ENCODE data around the gene SLC39A8.

DNA sequence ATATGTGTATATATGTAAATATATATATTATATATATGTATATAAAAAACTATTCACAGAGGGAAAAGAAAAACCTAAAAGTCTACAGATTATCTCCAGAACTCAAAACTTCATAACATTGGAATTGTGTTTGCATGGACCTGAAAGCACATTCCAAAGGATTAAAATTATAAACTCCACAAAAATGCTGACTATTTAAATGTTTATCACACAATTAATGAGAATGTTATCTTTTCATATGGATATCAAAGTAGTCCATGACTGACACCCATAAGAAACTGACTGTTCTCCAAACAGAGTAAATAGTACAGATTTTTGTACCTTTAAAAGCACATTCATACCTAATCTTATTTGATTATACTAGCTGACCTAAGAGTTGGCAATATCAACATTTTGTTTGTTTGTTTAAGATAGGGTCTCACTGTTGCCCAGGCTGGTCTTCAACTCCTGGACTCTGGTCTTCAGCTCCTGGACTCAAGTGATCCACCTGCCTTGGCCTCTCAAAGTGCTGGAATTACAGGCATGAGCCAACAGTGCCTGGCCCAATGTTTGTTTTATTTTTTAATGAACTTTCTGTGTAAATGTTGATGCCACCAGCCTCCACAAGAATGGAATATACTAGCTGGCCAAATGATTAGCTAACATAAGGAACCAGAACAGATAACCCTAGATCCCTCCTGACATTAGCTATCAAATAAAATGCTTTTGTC lies 50.0 kb downstream of the SLC39A8 start:
- TF ChIP-seq, protein P1, sequence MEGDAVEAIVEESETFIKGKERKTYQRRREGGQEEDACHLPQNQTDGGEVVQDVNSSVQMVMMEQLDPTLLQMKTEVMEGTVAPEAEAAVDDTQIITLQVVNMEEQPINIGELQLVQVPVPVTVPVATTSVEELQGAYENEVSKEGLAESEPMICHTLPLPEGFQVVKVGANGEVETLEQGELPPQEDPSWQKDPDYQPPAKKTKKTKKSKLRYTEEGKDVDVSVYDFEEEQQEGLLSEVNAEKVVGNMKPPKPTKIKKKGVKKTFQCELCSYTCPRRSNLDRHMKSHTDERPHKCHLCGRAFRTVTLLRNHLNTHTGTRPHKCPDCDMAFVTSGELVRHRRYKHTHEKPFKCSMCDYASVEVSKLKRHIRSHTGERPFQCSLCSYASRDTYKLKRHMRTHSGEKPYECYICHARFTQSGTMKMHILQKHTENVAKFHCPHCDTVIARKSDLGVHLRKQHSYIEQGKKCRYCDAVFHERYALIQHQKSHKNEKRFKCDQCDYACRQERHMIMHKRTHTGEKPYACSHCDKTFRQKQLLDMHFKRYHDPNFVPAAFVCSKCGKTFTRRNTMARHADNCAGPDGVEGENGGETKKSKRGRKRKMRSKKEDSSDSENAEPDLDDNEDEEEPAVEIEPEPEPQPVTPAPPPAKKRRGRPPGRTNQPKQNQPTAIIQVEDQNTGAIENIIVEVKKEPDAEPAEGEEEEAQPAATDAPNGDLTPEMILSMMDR (IDR thresholded peaks at IDR 0.05; ENCODE audit: low read depth, low read length): no peak
- TF ChIP-seq EZH2phosphoT487 (IDR thresholded peaks at IDR 0.05; ENCODE audit: low read depth): no peak

Measured in OCI-LY3 (cell line).